ENCODE results near the gene YY2.
"Not testable (repeated sequence)": the region's sequence is repeated elsewhere in the genome, so short reads cannot be mapped to it uniquely, and the experiment has no call there.

The YY2 gene
- total RNA-seq: 0.26 to 0.54 reads per million in 2 experiments

DNA sequence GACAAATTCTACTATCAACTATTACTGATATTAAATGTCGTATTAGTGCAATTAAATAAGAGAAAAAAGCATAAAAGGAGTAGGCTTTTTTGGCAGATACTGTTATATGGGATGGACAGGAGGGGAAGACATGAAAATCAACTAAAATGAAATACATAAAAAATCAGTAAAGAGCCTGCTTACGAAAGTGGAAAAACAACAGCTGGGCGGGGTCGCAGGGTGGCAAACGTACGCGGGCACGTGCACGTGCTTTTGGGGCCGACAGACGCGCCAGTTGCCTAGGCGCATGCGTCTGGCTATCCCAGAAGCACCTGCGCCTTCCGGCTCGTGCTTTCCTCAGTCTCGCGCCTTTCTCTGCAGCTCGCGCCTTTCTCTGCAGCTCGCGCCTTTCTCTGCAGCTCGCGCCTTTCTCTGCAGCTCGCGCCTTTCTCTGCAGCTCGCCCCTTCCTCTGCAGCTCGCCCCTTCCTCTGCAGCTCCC, at the start of gene YY2:
YY2 (plus strand) TSS at position 51 of the 479 bp plus-strand sequence. CDS start 498 bp downstream, outside the sequence.
- DNase-seq (ENCODE audit: low read depth): no peak

DNA sequence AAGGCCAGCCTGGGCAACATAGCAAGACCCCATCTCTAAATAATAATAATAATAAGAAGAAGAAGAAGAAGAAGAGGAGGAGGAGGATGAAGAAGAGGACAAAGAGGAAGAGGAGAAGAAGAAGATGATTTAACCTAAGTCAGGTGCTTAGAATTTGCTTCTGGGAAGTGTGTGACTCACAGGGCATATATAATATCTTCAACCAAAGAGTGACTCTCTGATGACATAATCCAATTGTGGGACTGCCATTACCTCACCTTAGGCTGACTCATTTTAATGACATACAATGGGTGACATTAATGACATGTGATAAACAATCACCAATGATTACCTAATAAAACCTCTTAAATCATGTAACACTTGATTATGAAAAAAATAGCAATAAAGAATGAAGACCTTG, 49.1 kb upstream of the YY2 start:
- no peak for DNase-seq (ENCODE audit: low read depth)

DNA sequence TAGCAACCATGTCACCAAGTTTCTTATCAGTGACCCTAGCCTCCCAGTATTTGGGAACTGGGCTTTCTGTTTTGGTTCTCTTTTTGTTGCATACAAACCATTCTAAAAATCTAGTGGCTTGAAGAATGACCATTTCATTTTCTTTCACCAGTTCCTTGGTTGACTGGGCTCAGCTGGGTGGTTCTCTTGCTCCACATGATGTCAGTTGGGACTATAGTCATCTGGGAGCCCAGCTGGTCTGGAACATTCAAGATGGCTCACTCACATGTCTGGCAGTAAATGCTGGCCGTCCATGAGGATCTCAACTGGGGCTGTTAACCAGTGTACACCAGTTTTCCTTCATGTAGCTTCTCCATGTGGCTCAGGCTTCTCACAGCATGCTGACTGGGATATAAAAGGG, 44.0 kb upstream of the YY2 start:
- DNase-seq (ENCODE audit: low read depth): no peak

DNA sequence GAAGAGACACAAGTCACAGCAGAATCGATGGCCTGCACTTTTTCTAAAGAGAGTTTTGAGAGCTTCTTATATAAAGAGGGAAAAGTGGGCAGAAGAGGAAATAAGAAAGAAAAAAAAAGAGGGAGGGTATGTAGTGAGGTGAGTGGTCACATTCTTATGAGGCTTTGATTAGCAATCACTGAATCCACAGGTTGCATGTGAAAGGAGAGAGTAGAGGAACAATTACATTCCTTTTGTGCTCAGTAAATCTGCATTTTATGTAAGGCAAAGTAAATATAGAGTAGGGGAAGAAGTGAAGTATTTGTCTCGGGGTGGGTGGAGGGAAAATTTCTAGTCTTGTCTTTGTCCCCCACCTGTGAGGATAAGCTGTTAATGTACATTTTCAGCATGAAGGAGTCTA, 43.2 kb upstream of the YY2 start:
- DNase-seq (ENCODE audit: low read depth): no peak

DNA sequence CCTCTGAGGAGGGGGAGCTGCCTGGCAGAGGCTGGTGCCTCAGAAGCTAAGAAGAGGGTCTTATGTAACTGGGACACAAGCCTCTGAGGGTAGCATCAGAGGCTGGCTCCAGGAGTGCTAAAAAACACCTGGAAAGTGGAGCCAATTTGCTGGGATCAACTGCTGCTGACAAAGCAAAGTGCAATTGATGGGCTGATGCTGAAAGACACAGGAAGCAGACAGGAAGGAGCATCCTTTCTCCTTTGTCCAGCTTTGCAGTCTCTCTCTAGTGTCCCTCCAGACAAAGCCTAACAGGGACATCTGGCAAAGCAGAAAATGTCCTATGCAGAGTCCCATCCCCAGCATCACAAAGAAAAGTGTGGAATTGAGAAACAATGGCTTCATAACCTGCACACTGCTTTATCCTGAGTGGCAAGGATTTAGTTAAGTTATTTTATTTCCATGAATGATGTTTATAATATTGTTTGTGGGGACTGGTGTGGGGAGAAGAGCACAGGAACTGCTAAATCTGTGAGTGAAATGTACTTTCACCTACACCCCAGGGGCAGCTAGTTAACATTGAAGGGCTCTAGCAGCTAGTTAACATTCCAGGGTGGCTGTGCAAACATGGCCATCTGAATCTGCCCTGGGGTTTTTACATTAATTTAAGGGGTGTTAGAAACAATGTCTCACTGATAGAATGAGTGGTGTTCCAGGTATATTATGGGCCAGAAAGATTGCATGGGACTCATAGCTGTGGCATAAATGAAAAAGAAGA, 42.0 kb upstream of the YY2 start:
- no peak for DNase-seq (ENCODE audit: low read depth)

DNA sequence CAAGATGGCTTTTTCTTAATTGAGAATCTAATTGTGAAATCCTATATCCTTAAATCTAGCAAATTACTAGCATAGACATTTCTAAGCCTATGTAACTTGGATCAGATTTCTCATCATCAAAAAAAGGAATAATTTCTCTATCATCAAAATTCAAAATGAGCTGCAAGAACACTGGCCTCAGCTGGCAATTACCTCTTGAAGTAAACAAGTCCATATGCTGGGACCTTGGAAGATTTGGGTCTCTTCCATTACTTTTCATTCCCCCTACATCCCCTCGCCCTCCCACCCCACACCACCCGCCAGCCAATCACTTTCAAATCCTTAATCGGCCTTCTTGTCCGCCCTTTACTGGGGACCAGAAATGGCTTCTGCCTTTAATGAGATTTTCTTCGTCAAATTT, 39.7 kb upstream of the YY2 start:
- DNase-seq (ENCODE audit: low read depth): no peak

DNA sequence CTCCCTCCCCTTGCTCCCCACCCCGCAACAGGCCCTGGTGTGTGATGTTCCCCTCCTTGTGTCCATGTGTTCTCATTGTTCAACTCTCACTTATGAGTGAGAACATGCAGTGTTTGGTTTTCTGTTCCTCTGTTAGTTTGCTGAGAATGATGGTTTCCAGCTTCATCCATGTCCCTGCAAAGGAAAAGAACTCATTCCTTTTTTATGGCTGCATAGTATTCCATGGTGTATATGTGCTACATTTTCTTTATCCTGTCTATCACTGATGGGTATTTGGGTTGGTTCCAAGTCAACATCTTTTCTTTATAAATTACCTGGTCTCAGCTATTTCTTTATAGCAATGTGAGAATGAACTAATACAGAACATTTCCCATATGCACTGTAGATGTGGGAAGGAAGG, 35.6 kb upstream of the YY2 start:
- not testable (repeated sequence) for DNase-seq (ENCODE audit: low read depth)

DNA sequence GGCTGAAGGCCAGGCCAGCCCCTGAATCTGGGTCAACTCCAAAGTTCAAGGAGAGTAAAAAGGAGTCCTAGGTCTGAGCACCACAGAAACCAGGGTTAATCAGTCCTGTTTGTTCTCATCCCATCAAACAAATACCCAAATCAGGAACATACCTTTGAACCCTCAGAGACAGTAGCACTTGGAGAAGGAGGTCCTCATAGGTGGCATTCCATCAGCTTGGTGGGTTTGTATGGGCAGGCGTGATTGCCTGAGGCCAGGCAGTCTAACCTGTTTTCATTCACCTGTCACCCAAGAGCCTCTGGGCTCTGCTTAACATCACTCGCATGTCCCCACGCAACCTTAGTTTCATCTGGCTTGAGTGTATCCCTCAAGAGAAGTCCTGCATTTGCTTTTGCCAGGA, 33.9 kb upstream of the YY2 start:
- DNase-seq (ENCODE audit: low read depth): no peak

DNA sequence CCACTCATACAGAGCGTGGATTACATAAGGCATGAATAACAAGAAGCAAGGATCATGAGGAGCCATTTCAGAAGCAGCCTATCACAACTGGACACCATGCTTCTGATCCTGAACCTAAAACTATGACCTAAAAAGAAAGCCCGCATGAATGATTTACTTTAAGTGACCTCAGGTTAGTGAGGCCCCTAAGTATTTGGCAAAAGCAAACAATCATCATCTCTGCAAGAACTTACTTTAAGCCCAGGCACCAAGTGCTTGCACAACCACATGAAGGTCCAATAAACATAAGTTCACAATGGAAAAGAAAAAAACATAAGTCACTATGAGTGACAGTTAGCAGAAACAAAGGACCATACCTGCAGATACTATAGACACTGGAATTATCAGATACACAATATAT, 24.3 kb upstream of the YY2 start:
- DNase-seq (ENCODE audit: low read depth): no peak

DNA sequence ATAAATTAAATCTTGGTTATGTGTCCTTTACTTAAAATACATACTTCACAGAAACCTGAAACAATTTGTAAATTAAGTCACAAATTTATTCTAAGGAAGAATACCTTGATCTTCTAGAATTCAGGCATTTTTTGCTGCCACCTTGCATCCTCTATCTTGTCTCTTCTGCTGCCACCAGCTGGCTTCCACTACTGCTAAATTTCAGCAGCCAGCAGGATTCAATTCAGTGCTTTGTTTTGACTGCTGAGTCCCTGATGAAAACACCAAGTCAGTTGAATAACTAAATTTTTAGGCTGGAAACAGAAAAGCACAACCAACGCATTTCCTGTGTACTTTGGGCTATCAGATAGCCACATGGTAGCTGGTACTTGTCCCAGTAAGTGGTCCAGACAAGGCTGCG, 18.7 kb upstream of the YY2 start:
- DNase-seq (ENCODE audit: low read depth): no peak

DNA sequence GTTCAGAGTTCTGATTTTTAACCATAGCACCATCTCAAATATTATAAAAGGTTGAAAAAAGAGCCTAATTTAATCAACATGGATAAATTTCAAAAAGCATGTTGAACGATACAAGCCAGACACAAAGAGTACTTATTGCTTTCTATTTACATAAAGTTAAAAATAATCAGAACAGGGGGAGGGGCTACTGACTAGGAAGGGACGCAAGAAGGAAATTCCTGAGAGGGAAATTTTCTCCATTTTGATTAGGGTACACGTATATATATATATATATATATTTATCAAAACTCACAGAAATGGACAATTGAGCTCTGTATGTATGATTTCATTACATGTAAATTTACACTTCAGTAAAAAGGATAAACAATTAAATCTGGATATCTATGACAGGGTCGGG, 16.9 kb upstream of the YY2 start:
- DNase-seq (ENCODE audit: low read depth): no peak

DNA sequence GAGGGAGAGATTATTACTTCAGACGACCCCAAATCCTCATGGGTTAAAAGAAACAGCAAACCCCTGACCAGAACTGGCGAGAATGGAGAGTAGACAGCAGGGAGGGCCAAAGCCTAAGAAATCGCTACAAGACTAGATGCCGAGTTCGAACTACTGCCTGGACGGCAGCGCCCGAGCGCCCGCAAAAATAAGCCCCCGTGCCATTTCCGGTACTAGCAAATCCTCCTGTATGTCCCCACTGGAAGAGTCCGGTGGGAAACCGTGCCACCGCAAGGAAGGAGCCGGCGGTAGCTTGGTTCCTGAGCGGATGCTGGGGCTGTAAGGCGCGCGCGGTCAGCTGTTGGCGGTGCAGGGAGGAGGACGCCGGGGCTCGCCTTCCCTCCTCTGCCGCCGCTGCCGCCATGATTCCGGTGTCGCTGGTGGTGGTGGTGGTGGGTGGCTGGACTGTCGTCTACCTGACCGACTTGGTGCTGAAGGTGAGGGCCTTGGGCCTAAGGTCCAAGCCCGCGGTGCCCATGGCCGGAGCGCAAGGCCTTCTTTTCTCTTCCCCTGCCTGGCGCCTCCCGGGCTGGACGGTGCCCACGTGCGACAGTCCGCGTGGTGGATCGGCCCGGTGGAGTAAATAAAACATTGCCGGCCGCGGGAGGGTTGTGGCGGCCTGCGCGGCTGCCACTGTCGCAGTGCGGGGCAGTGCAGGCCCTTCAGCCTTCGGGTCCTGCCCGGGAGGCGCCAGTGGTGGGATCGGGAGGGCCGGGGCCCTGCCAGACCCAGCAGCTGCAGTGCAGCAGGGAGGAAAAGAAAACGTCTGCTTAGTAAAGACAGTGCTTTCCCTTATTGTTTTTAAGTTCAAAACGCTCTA, 16.2 kb upstream of the YY2 start, which contains the start of gene MBTPS2:
MBTPS2 (plus strand) TSS at position 284 of the 859 bp plus-strand sequence; CDS start at position 402, 118 bp downstream.
- peak; percentile 65 for DNase-seq (ENCODE audit: low read depth)

DNA sequence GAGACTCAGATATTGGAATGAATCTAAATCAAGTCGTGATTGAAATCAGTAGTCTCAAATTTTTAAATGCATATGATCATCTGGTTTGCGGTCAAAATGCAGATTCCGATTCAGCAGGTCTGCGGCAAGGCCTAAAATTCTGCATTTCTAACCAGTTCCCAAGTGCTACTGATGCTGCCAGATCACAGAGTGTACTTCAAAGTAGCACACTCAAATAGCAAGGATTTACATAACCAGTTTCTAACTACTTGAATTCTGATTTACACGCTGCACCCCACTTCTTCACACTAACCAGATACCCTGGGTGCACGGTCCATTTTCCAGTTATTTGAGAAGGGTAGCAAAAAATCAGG, 15.6 kb upstream of the YY2 start:
- no peak for DNase-seq (ENCODE audit: low read depth)

DNA sequence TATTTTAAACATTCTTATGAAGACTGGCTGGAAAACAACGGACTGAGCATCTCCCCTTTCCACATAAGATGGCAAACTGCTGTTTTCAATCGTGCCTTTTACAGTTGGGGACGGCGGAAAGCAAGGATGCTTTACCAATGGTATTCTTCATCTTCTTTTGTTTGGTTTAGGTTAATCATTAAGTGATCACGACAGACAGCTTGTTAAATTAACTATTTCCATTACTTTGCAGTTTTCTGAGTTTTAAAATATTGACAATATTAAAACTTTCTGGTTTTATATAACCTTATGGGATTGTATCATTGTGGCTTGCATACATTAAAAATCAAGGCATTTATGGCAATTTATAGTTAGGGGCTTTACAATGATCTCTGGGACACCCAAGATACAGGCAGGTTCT, 12.6 kb upstream of the YY2 start:
- no peak for DNase-seq (ENCODE audit: low read depth)

DNA sequence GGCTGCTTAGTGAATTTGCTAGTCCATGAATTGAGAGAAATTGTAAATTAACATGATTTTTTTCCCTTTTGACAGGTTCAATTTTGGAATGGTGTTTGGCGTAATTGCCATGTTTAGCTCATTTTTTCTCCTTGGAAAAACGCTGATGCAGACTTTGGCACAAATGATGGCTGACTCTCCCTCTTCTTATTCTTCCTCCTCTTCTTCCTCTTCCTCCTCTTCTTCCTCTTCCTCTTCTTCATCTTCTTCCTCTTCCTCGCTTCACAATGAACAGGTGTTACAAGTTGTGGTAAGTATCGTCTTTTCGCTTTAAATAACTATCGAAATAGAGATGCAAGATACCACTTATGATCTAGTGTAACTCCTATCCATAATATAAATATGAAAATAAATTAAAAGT, 10.7 kb upstream of the YY2 start:
- DNase-seq (ENCODE audit: low read depth): no peak

DNA sequence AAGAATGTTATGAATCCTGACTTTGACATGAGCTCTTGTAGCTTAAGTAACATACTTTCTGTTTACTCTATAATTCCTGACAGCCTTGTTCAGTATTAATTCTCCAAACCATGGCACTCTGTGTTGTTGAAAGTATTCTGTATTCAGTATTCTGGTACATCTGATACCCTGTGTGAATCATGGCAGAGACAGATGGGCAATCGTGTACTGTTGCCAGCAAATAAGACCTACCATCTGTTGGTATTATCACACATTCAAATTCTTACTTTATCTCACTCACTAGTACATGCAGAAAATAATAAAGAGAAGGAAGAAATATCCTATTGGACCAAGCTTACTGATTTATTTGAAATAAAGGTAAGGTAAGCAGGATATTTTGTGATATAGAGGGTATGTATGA, 8.4 kb upstream of the YY2 start:
- DNase-seq (ENCODE audit: low read depth): no peak

DNA sequence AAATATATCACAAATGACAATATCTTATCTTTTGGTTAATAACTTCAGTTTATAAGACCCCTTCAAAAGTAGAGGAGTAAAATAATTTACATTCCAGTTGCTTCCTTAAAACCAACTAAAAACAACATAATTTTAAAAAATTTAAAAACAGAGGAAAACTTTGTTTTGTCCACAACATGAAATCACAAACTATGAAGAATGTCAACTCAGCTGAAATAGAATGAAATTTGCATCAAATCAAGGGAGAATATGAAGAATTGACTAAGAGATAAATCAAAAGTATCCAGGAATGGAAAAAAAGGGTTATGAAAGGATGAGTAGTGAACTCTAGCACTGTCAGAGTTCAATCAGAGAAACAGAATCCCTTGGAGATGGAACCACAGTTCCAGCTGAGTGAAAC, 2.2 kb upstream of the YY2 start:
- DNase-seq (ENCODE audit: low read depth): no peak

DNA sequence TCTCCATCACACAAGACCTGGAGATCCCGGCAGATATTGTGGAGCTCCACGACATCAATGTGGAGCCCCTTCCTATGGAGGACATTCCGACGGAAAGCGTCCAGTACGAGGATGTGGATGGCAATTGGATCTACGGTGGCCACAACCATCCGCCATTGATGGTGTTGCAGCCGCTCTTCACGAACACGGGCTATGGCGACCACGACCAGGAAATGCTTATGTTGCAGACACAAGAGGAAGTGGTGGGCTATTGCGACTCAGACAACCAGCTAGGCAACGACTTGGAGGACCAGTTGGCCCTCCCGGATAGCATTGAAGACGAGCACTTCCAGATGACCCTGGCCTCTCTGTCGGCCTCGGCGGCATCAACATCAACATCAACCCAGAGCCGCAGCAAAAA, 717 bp downstream of the YY2 start:
- no peak for DNase-seq (ENCODE audit: low read depth)

DNA sequence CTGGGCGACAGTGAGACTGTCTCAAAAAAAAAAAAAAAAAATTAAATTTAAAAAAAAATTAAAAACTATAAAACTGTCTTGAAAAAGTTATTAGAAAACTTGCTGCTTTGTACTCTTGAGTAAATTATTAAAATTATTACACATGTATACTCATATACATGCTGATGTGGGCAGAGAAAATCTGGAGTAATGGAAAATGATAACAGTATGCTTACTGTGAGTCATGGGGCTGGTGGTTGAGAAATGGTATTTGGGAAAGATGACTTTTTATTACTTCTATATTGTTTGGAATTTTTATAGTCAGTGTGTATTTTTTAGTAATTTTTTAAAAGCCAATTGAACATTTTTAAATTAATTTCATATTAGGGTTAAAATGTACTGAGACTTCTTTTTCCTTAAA, 7.5 kb downstream of the YY2 start:
- no peak for DNase-seq (ENCODE audit: low read depth)

DNA sequence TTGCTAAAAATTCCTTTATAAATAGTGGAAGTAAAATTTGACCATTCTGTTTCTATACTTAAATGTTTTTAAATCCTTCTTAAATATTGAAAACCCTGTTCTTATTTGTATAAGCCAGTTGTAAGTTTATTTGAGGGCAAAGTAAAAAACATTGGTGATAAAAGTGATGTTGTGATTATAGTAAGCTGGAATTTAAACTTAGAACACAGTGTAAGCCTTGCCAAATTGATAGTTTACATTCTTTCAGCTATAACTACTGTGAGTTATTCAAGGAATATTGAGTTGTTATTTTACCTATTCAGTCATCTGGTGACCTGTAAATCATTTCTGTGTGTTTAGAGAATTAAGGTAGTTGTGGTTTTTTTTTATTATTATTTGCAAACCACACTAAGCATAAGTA, 9.6 kb downstream of the YY2 start:
- DNase-seq (ENCODE audit: low read depth): no peak

DNA sequence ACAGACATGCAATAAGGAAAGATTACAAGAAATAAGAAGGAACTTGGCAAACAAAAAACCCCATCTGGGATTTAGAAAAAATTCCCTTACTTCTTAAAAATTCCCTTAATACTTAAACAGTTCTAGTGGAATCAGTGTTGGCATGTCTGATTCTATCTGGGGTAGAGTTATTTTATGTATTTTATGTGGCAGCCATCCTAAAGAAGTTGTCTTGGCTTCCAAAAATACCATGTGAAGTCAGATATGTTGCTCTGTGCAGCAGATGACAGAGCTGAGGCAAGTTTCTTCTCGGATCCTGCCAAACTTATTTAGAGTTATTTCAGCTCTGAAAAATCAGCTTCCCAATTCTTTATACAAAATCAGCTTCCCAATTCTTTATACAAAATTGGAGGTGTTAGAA, 14.7 kb downstream of the YY2 start:
- no peak for DNase-seq (ENCODE audit: low read depth)

DNA sequence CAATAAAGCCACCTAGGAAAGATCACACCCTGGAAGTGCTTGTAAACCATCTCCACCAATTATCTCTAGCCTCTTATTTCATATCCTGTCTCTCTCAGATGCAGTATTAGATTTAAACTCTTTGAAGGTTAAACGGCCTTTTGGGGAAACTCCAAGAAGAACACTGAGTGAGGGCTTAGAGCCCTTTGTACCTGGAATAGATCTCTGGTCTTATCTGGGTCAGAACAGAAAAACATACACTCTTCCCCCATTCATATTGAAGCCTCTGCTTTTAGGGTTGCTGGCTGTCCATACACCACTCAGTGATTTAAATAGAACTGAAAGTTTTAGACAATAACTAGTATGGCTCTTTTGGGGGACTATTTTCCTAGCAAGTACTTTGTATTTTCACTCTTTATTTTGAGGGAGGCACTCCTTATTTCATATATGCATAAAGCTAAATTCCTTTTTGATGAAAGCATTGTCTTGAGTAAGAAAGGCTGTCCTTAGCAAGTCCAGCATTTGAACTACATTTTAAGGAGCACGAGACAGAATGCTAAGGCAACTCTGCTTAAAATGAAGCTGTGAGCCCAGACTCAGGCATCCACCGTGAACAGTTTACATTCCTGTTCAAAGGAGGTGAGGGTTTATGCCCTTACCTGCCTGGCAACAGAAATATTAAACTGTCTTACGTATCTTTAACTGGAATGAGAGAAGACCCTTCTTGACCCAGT, 17.4 kb downstream of the YY2 start:
- no peak for DNase-seq (ENCODE audit: low read depth)

DNA sequence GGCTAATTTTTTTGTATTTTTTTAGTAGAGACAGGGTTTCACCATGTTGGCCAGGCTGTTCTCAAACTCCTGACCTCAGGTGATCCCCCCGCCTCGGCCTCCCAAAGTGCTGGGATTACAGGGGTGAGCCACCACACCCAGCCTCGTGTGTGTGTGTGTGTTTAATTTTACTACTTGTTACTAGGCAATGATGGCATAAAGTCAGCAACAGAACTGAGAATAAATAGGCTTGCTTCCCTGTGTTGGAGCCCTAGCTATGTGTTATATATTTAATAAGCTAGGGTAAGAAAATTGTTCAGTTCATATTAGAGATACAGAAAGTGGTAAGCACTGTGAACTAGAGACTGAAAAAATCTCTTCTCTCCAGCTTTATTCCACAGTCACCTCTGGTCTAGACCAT, 18.4 kb downstream of the YY2 start:
- not testable (repeated sequence) for DNase-seq (ENCODE audit: low read depth)

Measured in T follicular helper cell (primary cell).